ENCODE measurements around the gene CRHR2. TPM values are rescaled to one million over a fixed set of nuclear protein-coding genes. Genes with fewer than 3 reads are reported as not detected.

CRHR2 gene
- polyA plus RNA-seq, 1 of the 3 experiments (the other 2 are of a cell fraction) = not detected

- TF ChIP-seq CTCF (IDR thresholded peaks at IDR 0.05) (no peak), USF1 (IDR thresholded peaks at IDR 0.05; ENCODE audit: borderline replicate concordance, low read depth) (no peak), NRF1 (IDR thresholded peaks at IDR 0.05; ENCODE audit: low read depth, low read length) (no peak), MAX (IDR thresholded peaks at IDR 0.05; ENCODE audit: low read depth) (no peak), TCF12 (IDR thresholded peaks at IDR 0.05) (no peak)
These were observed 32.4 kb downstream of the CRHR2 start (continued) for GRCh38 chr7:30649717-30650420.

GRCh38 chr7:30648744-30649540 lies 33.3 kb downstream of the CRHR2 start:
- Histone ChIP-seq H3K4me3 (ENCODE audit: low read depth in 2 of 2, low read length in 1 of 2) (no peak overlapping the region), H4K20me1 (ENCODE audit: insufficient read depth) (no peaks in the 10 kb centered on the region), H2AFZ (ENCODE audit: low read depth) (no peak overlapping the region), H3F3A (replicated peaks; ENCODE audit: insufficient read depth) (no peaks in the 10 kb centered on the region), H3K4me1 (ENCODE audit: control insufficient read depth in 1 of 2, insufficient read depth in 2 of 2, low read depth in 1 of 2, low read length in 1 of 2) (no peaks in the 10 kb centered on the region; a peak in 1 of 4 replicates), H3K4me2 (no peak overlapping the region), H3K79me2 (ENCODE audit: insufficient read depth) (no peaks in the 10 kb centered on the region), H3K36me3 (replicated peaks in 1 of 2; ENCODE audit: control insufficient read depth in 1 of 2, insufficient read depth in 2 of 2, low read length in 1 of 2) (peaks cover 7 to 14% of the 10 kb centered on the region in 2 experiments), H3K9ac (no peak overlapping the region), H3K27me3 (ENCODE audit: insufficient read depth) (no peaks in the 10 kb centered on the region), H3K9me2 (no peaks in the 10 kb centered on the region), H3K27ac (ENCODE audit: low read depth in 2 of 2, low read length in 1 of 2) (no peak overlapping the region), H3K9me3 (no peaks in the 10 kb centered on the region)
- ChIA-PET POLR2A (no interaction called here), CTCF (interaction anchor here (1.8 to 2.1 kb wide), 3 partner anchors 33 to 91 kb away, joined by 5 to 11 read pairs (median 7); partner anchors contain the start of gene CRHR2)
- WGBS (ENCODE audit: low lambda C conversion rate) = 76% methylated on average over 14 of the region's 15 CpGs
- no peak for DNase-seq
- TF ChIP-seq CTCF (IDR thresholded peaks at IDR 0.05) (no peak), SMC3 (IDR thresholded peaks at IDR 0.05; ENCODE audit: low read depth, low read length) (no peak), POLR2AphosphoS5 (IDR thresholded peaks at IDR 0.05; ENCODE audit: low read depth, low read length) (no peak), FOSL2 (IDR thresholded peaks at IDR 0.05; ENCODE audit: borderline replicate concordance, low read depth) (no peak), MEF2A (IDR thresholded peaks at IDR 0.05; ENCODE audit: borderline replicate concordance, low read depth) (no peak), GATA2 (CRISPR knock-in tag; IDR thresholded peaks at IDR 0.05) (no peak), FOXJ3 (CRISPR knock-in tag; IDR thresholded peaks at IDR 0.05) (no peak), GABPA (IDR thresholded peaks at IDR 0.05; ENCODE audit: low read depth) (no peak), USF2 (IDR thresholded peaks at IDR 0.05; ENCODE audit: borderline replicate concordance, low read depth, low read length) (no peak), MXI1 (IDR thresholded peaks at IDR 0.05; ENCODE audit: low read depth, low read length) (no peak), JUND (IDR thresholded peaks at IDR 0.05) (no peak), RCOR1 (IDR thresholded peaks at IDR 0.05; ENCODE audit: low read length) (no peak), CHD2 (IDR thresholded peaks at IDR 0.05; ENCODE audit: low read length, partially characterized antibody) (no peak), IRF3 (IDR thresholded peaks at IDR 0.05; ENCODE audit: low read depth, low read length) (no peak), SIN3A (IDR thresholded peaks at IDR 0.05; ENCODE audit: borderline replicate concordance, low read depth, low read length) (no peak), MAX (IDR thresholded peaks at IDR 0.05; ENCODE audit: low read depth) (no peak), NFIC (IDR thresholded peaks at IDR 0.05; ENCODE audit: borderline replicate concordance) (no peak), TAF1 (IDR thresholded peaks at IDR 0.05; ENCODE audit: borderline replicate concordance, low read depth, low read length) (no peak)
